ENCODE results near the gene NCAM1.
A peak's percentile ranks its signal among the peaks of the same experiment; 100 is the strongest.

NCAM1 gene

GRCh38 chr11:113174882-113175281 lies 213.7 kb downstream of the NCAM1 start:
- no peak for DNase-seq

- no peak for DNase-seq
Measured at GRCh38 chr11:113176599-113177360, 215.6 kb downstream of the NCAM1 start.

- DNase-seq = no peak
Measured at GRCh38 chr11:113177671-113178070, 216.5 kb downstream of the NCAM1 start.

GRCh38 chr11:113178381-113179070 lies 217.3 kb downstream of the NCAM1 start:
- DNase-seq = no peak

GRCh38 chr11:113179181-113179704 lies 218.0 kb downstream of the NCAM1 start:
- DNase-seq = no peak

GRCh38 chr11:113181094-113181493 lies 219.9 kb downstream of the NCAM1 start:
- no peak for DNase-seq

GRCh38 chr11:113182288-113182687 lies 221.1 kb downstream of the NCAM1 start:
- no peak for DNase-seq

GRCh38 chr11:113184498-113184897 lies 223.3 kb downstream of the NCAM1 start:
- no peak for DNase-seq

GRCh38 chr11:113188371-113188834 lies 227.2 kb downstream of the NCAM1 start:
- no peak for DNase-seq

GRCh38 chr11:113189909-113190667 lies 228.9 kb downstream of the NCAM1 start:
- DNase-seq = no peak

- no peak for DNase-seq
Measured at GRCh38 chr11:113192121-113192925, 231.1 kb downstream of the NCAM1 start.

- DNase-seq = no peak
Measured at GRCh38 chr11:113193016-113193415, 231.8 kb downstream of the NCAM1 start.

- no peak for DNase-seq
Measured at GRCh38 chr11:113193946-113194345, 232.7 kb downstream of the NCAM1 start.

GRCh38 chr11:113195728-113196127 lies 234.5 kb downstream of the NCAM1 start:
- no peak for DNase-seq

- DNase-seq = no peak
Measured at GRCh38 chr11:113197446-113197845, 236.2 kb downstream of the NCAM1 start.

- no peak for DNase-seq
Measured at GRCh38 chr11:113198972-113199661, 237.9 kb downstream of the NCAM1 start.

- no peak for DNase-seq
Measured at GRCh38 chr11:113199866-113200265, 238.6 kb downstream of the NCAM1 start.

GRCh38 chr11:113201054-113201818 lies 240.0 kb downstream of the NCAM1 start:
- no peak for DNase-seq

- no peak for DNase-seq
Measured at GRCh38 chr11:113202431-113202830, 241.2 kb downstream of the NCAM1 start.

- no peak for DNase-seq
Measured at GRCh38 chr11:113203141-113203753, 242.0 kb downstream of the NCAM1 start.

- peak; percentile 33 for DNase-seq
Measured at GRCh38 chr11:113204280-113204679, 243.1 kb downstream of the NCAM1 start.

Data from SIG-M5 (cell line).